ENCODE results near the gene NKD2.
A peak's percentile ranks its signal among the peaks of the same experiment; 100 is the strongest.
"Not testable (repeated sequence)": the region's sequence is repeated elsewhere in the genome, so short reads cannot be mapped to it uniquely, and the experiment has no call there.

NKD2 gene, protein sequence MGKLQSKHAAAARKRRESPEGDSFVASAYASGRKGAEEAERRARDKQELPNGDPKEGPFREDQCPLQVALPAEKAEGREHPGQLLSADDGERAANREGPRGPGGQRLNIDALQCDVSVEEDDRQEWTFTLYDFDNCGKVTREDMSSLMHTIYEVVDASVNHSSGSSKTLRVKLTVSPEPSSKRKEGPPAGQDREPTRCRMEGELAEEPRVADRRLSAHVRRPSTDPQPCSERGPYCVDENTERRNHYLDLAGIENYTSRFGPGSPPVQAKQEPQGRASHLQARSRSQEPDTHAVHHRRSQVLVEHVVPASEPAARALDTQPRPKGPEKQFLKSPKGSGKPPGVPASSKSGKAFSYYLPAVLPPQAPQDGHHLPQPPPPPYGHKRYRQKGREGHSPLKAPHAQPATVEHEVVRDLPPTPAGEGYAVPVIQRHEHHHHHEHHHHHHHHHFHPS

DNA sequence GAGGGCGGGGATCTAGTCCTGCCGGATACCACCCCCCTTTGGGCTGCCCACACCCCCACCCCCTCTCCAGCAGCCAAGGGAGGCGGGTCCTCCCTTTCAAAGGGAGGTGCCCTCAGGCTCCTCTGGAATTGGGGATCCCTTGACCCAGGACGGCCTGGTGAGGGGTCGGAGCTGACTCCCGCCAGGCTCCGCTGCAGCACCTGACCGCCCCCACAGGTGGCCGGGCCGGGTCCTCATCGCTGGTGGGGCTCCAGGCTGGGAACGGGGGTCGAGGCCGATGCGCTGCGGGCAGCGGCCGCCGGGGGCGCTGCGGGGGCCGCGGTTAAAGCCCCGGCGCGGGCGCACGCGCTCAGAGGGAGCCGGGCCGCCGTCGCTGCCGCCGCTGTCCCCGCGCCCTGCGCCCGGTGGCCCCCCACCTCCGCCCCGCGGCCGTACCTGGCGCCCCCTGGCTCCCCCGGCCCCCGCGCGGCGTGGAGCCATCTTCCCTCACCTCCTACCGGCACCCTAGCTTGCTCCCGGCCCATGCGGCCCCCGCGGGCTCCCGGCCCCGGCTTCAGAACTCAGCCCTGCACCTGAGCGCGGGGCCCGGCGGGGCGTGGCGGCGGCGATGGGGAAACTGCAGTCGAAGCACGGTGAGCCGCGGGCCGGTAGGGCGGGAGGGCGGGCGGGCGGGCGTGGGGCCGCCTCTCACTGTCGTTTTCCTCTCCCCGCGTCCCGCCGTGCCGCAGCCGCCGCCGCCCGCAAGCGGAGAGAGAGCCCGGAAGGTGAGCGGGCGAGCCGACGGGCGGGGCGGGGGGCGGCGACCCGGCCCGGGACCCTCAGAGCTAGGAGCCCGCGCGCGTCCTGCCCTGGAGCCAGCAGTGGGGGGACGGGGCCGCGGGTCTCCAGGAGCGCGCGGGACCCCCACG lies at the start of gene NKD2:
Gene NKD2, plus strand, starts transcription at position 352 of the 908 bp plus-strand sequence. Its CDS starts 256 bp downstream, at position 608.
- DNase-seq, result peak; percentile 13 to 17

DNA sequence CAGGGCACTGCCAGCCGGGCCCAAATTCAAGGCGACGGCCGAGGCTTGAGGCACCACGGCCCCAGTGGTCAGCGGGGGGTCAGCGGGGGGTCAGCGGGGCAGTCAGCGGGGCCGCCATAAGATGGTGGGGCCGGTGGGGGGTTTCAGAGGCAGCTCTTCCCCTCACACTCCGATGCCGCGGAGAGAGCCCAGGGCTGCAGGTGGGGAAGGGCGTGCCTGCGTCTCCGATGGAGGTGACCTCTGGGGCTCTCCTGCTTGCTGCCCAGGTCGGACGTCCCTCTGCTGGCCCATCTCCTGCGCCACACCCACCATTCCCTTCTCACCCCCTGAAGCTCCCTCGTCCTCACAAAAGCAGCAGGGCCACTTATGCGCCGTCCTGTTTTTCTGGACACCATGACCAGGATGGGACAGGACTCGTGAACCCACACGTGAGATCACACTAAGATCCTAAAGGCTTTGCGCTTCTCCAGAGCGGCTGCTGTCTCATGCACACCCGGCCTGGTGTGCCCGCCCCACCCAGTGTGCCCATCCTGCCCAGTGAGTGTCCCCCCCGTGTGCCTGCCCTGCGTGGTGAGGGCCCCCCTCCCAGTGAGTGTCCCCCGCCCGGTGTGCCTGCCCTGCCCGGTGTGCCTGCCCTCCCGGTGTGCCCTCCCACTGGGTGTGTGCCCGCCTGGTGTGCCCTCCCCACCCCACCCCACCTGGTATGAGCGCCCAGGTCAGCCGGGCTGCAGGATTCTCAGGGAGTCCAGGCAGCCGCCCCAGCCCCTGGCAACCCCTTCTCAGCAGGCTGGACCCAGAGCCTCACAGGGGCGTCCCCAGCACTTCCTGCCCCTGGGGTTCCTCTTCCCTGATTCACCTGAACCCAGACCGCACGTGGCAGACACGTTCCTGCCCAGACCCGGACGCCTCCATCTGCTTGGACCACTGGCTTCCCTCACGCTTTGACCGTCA lies 48.7 kb upstream of the NKD2 start:
- no peak for DNase-seq

DNA sequence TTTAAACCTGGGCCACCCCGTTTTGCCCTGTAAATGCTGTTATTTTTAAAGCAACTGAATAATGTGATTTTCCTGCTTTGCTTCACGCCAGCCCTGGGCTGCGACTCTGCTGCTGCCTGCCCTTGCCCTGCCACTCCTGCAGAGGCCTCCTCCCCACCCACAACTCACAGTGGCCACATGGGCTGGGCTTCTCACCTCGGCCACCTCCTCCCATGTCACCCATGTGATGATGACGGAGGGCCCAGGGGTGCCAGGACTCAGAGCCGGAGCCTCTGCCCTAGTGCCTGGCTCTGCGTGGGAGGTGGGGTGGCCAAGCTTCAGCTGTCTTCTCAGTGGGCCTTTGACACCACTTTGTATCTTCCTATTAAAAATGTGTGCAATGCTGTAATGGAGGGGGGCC lies 48.1 kb upstream of the NKD2 start:
- no peak for DNase-seq

DNA sequence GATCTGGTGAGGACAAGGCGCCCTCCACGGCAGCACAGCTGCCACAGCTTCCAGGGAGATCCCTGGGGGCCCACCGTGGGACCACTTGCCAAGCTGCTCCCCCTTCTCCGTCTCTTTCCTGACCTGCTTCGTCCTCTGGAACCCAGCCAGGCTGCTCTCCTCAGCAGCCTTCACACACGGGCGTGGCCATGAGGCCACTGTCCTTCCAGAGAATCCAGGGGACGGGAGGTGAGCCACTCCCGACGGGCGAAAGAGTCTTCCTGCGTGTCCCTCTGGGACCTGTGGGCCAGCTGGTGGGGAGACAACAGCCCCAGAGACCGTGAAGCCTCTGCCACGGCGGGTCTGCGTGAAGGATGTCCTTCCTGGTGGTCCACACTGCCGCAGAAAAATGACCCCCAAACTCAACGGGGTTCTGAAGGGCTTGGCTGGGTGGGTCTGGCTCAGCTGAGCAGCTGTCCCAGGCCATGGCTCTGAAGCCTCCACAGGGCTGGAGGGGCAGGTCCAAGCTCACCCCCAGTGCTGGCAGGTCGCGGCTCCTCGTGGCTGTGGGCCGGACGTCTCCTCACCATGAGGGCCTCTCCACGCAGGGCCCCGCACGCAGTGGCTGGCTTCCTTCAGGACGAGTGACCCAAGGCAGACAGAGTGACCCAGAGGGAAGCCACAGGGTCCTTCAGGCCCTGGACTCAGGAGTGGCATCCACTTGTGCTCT lies 47.4 kb upstream of the NKD2 start:
- no peak for DNase-seq

DNA sequence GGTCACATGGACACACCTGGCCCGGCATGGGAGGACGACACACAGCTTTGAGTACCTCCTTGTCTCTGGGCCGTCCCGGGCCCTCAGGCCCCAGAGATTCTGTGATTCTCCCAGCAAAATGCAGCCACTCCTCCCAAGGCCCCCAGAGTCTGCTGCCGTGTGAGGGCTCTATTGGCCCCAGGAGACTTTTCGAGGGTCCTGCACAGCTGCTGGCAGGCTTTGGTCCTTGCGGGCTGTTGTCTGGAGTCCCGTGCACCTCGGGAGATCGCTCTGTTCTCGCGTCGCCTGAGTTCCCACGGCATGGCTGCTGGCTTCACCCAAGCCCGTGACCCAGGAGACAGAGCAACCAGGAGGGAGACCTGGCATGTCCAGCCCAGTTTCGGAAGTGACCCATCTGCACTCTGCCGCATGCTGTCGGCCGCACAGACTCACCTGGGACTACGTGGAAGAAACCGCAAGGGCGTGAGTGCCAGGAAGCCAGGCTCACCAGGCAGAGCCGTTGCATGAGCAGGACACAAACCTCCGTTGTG lies 46.8 kb upstream of the NKD2 start:
- no peak for DNase-seq

DNA sequence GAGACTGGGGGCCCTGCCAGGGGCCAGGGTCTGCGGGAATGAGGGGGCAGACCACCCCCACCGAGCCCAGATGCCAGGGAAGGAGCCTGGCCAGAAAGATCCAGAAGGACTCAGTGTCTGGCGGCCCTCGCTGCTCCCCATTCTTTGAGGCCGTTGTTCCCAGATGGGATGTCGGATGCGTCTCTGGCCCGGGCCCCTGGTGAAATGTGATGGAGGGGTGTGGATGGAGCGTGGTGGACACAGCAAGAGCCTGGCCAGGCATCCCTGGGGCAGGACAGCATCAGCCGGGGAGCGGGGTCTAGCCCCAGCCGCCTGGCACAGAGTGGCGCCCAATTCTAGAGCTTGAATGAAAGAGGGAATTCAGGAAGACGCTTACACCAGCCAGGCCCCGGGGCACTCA lies 46.2 kb upstream of the NKD2 start:
- no peak for DNase-seq

DNA sequence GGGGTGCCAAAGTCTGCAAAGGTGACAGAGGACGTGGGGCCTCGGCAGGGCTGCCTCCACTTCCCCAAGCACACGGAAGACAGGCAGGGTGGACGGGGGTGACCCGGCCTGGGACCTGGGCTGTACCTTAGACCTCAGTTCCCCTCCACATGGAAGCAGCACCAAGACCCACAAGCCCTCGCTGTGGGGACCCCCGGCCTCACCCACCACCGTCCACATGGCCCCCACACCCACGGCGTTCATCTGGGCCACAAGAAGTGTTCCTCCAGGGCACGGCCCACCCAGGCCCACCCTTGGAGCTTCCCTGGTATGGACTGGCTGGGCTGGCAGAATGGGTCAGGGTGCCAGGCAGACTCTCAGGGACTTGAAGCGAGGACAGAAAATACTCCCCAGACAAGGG lies 45.8 kb upstream of the NKD2 start:
- DNase-seq, result no peak

DNA sequence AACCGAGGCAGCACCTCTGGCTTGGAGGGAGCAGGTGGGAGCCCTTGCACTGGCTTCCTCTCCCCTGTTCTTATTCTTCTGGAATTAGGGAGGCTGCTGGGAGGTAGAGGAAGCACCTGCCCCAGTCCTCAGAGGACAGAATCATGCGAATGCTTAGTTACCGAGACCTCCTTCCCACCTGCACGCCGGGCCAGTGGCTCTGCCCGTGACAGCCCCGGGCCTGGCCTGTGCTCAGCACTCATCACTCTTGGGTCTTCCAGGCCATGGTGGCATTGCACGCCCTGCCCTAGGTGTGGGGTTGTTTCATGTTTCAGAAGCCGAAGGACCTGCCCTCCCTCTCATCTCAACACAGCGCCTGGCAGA lies 45.3 kb upstream of the NKD2 start:
- DNase-seq, result no peak

DNA sequence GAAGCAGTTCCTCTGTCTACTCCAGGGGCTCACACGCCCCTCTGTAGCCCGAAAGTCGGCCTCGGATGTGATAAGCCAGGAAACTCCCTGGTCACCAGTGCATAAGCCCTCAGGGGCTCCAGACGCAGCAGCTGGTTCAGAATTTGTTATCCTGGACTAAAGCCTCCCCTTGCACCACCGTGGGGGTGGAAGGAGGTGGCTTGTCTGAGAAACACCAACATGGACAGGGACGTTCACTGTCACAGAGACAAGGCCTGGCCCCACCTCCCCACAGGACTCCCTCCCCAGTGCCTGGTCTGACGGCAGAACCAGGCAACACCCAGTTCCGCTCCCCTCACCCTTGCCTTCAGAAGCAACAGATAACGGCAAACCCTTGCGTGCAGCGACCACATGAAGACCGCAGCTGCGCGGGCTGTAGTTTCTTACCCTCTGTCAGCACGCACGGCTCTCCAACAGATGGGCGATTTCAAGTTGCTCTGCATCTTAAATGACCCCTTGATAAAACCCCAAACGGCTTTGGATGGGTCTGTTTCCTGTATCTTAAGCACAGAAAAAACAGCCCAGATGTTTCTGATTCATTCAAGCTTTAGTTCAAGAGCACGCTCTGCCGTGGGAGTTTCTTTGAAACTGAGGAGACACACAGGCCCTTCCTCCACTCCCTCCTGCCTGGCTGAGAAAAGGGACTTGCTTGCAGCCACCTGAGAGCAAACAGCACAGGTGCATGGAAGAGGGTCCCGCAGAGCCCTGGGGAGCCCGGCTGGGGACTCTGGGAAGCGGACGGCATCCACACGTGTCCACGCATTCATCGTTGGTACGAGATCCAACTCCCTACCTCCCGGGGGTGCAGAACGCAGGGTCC lies 44.7 kb upstream of the NKD2 start:
- no peak for DNase-seq

DNA sequence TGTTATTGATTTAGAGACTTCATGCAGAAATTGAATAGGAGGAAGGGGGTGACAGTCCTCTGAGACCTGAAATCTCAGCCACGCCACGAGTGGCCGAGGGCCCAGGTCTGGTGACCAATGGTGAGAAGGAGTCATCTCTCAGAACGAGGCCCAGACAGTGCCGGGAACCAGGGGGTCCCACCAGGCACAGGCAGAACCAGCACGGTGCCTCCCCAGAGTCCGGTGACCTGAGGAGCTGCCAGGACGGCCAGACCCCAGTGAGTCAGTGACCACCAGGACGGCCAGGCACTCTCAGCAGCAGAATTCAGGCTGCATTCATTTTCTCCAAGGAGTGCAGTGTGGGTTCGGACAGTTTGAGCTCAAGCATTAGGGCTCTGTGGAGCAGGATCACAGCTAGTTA lies 43.8 kb upstream of the NKD2 start:
- DNase-seq, result no peak

DNA sequence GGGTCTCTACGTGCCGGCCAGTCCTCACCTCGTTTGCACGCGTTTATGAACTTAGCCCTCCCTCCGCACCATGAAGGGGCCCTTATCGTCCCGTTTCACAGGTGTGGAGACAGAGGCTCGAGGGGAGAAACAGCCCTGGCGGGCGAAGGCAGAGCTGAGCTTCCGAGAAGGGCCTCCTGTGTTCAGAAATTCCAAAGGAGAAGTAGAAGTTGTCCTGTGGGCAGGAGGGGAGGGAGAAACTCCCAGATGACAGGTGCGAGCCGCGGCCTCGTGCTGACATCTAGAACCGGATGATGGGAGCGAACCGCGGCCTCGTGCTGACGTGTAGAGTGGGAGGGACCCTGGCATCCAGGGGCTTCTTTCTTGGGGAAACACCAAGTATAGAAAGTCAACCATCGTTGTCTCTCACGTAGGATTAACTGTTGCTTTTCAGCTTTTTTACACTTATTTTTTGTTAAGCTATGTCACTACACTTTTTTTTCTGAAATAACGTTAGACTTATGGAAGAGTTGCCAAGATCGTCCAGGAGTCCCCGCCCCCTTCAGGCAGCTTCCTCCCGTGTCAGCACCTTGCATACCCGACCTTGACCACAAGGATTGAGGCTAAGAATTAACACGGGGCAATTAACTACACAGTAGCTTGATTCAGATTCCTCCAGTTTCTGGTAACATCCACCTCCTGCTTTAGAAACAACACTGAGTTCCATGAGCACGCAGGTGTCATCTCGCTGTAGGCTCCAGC lies 42.8 kb upstream of the NKD2 start:
- DNase-seq, result no peak

DNA sequence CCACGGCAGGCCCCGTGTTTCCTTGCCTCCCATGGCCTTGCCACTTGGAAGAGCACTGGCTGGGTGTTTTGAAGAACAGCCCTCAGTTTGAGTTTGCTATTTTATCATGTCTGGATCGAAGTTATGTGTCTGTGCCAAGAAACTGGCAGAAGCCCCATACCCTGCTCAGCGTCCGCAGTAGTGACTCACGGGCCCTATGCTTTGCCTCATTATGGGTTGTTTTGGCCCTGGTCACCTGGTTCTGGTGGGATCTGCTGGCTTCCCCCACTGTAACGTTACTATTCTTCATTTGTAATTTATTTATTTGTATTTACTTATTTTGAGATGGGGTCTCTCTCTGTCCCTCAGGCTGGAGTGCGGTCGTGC lies 42.3 kb upstream of the NKD2 start:
- DNase-seq, result no peak

DNA sequence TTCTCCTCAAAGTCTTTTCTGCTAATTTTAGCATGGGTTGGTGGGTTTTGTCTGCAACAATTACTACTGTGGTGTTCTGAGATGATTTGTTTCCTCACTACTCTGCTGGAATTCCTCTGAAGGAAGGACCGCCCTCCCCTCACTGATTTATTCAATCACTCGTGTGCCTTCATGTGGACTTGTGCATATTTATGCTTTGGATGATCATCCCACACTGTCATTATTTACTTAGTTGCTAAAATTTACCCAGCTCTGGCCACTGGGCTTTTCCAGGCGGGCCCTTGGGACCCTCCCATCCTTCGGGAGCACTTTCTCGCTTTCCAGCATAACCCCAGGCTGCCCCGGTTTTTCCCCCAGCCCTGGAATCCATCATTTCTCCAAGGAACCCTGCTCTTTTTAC lies 41.7 kb upstream of the NKD2 start:
- no peak for DNase-seq

DNA sequence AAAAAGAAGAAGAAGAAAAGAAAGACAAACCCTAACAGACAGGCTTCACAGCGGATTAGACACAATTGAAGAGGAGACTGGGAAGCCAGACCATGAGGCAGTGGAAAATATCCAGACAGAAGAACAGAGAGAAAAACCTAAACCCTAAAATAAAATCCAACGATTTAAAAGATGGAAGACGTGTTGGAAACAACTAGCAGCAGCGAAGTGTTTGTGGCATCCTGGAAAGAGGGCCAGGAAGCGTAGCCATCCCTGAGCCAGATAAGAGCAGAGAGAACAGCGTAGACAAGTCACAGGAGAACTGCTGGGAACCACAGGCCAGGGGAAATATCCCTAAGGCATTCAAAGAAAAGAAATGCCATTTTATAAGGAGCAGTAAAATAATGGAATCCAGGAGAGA lies 39.7 kb upstream of the NKD2 start:
- no peak for DNase-seq

DNA sequence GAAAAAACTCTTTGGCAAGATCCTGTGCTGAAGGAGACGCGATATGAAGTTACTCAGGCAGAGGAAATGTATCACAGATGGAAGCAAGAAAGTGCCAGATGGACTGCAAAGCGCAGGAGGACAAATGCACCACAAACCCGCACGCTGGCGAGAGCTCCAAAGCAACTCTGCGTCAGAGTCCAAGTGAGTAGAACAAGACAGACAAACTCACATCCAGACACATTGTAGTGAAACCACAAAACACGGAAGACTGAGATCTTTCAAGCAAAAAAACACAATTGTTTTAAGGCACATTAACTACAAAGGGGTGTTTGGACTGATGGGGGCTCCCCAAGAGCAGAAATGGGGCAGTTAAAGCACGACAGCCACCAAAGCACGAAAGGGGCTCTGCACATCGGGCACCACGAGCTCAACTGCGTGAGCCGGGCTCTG lies 39.2 kb upstream of the NKD2 start:
- DNase-seq, result no peak

DNA sequence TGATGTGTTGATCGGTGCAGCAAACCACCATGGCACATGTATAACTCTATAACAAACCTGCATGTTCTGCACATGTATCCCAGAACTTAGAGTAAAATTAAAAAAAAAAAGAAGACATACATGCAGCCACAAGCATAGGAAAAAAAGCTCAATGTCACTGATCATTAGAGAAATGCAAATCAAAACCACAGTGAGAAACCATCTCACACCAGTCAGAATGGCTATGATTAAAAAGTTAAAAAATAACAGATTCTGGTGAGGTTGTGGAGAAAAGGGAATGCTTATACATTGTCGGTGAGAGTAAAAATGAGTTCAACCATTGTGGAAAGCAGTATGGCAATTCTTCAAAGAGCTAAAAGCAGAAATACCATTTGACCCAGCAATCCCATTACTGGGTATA lies 36.0 kb upstream of the NKD2 start:
- not testable (repeated sequence) for DNase-seq

DNA sequence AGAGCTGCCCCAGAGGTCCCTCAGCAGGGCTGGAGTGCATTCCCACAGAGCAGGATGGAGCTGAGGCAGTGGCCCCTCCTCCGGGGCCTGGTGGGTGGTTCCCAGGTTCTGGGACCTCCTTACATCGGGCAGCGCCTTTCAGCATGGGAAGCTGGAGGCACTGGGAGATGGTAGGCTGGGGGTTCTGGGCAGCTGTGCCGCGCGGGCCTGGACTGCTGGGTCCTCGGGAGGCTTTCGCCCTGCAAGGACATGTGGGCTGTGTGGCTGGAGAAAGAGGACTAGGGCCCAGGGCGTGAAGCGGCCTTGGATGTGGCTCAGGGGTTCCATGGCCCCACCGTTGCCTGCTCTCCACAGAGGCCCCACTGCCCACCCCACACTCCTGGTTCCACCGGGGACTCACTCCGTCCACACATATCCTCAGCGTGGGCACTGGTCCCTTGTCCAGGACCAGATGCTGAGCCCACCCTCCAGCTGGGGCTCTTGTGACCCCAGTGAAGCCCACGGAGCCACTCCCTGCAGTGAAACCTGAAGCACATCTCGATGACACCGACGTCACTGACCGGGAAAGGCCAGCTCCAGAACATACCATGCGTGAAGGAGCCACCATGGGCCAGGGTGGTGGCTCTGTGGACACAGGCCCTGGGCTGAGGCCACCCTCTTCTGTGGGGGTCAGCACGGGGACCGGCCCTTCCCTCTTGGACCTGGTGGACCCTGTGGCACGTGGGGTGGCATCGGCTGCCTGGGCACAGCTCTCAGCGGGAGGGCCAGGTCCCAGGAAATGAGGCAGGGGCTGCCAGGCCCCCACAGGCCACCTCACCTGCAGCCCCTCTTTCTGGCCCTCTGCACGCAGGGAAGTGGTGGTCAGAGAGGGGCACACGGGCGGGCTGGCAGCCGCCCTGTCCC lies 31.5 kb upstream of the NKD2 start:
- DNase-seq, result no peak

DNA sequence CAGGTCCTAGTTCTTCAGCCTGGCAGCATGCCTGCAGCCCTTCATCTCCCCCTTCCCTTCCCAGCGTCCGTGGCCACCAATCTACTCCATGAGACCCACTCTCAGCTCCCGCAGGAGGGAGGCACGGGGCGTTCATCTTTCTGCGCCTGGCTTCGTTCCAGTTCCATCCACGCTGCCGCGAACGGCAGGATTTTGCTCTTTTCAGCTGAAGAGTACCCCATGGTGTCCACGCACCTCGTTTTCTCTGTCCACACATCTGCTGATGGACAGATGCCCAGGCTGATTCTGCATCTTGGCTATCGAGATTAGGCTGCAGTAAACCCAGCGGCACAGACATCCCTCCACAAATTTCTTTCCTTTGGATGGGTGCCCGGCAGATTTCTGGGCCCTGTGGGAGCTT lies 30.5 kb upstream of the NKD2 start:
- DNase-seq, result no peak

DNA sequence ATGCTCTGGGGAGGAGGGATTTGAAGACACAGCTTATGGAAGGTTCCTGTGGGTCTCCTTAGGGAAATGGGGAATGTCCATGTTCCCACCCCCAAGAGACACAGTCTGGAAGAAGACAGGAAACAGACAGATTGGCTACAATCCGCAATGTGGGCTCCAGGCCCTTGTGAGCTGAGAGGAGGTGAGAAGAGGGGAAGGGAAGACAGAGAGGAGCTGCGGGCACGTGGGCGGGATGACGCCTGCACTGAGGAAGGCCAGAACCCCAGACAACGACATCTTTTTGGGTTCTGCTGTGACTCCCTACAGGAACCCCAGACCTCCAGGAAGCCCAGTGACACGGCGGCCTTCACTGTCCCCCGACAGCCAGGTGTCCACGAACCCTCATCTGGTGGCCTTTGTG lies 29.9 kb upstream of the NKD2 start:
- DNase-seq, result no peak
